BJ (cell line): ENCODE measurements around the gene TM9SF2. TPM values are rescaled to one million over a fixed set of nuclear protein-coding genes. Genes with fewer than 3 reads are reported as not detected.

ENCODE experiments used
- CTCF ChIA-PET: fragments of 350-600 bp; formaldehyde crosslinking; extraction: SDS; loops from one replicate; lab custom pipeline; 2021; ENCODE audit warnings: antibody characterized with exemption, inconsistent platforms; lab: Yijun Ruan, JAX
- POLR2A ChIA-PET: fragments of 300-600 bp; sonication (Branson Sonifier 250); formaldehyde crosslinking; extraction: SDS; loops from one replicate; lab custom pipeline; 2021; ENCODE audit warnings: antibody characterized with exemption; lab: Charles Lee
- DNase-seq: peaks from one replicate; pipeline ENCODE4 v3.0.0-alpha.2; 2011; ENCODE audit warnings: low read depth
- H3K27me3 ChIP-seq: 2 replicates; pipeline ENCODE4 v1.6.0; 2011; ENCODE audit warnings: low read length; ENCODE audit not compliant: control insufficient read depth, insufficient read depth
- H3K36me3 ChIP-seq: 2 replicates; pipeline ENCODE4 v1.5.1; 2011; ENCODE audit warnings: low read length; ENCODE audit not compliant: control insufficient read depth, insufficient read depth
- H3K4me3 ChIP-seq: 2 replicates; pipeline ENCODE4 v1.5.1; 2011; ENCODE audit warnings: low read depth, mild to moderate bottlenecking, control low read depth, low read length
- polyA plus RNA-seq: library from polyadenylated mRNA; depleted of rRNA; stranded (reverse); fragments of >200 nt; gene quantifications from 2 replicates; pipeline ENCODE4 v1.2.3, GENCODE V29; 2011
- TF ChIP-seq, protein P1 (sequence below): IDR thresholded peaks from 2 replicates; pipeline ENCODE4 v1.5.1; 2011; ENCODE audit warnings: low read depth, mild to moderate bottlenecking, control low read depth, inconsistent platforms, low read length, moderate library complexity; ENCODE audit not compliant: insufficient read depth

The TM9SF2 gene
- polyA plus RNA-seq, 1 experiment, result 62.0 TPM

DNA sequence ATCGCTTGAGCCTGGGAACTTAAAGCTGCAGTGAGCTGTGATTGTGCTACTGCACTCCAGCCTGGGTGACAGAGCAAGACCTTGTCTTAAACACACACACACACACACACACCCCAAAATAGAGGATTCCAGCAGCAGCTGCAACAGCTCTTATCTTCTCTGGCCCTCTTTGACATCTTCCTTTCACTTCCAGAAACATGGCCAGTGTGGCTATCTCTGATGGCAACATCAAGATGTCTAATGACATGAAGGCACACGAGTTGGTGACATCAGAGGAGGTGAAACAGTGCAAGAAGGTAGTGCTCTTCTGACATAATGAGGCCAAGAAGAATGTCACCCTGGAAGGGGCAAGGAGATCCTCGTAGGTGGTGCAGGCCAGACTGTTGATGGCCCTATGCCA lies 81.2 kb downstream of the TM9SF2 start:
- TF ChIP-seq, protein P1, sequence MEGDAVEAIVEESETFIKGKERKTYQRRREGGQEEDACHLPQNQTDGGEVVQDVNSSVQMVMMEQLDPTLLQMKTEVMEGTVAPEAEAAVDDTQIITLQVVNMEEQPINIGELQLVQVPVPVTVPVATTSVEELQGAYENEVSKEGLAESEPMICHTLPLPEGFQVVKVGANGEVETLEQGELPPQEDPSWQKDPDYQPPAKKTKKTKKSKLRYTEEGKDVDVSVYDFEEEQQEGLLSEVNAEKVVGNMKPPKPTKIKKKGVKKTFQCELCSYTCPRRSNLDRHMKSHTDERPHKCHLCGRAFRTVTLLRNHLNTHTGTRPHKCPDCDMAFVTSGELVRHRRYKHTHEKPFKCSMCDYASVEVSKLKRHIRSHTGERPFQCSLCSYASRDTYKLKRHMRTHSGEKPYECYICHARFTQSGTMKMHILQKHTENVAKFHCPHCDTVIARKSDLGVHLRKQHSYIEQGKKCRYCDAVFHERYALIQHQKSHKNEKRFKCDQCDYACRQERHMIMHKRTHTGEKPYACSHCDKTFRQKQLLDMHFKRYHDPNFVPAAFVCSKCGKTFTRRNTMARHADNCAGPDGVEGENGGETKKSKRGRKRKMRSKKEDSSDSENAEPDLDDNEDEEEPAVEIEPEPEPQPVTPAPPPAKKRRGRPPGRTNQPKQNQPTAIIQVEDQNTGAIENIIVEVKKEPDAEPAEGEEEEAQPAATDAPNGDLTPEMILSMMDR, result no peak
- H3K4me3 ChIP-seq, result no peak overlapping the region
- ChIA-PET CTCF (no interaction called here), POLR2A (no interaction called here)
- DNase-seq, result no peak
- no peaks in the 10 kb centered on the region for H3K36me3 ChIP-seq
- H3K27me3 ChIP-seq, result no peaks in the 10 kb centered on the region

DNA sequence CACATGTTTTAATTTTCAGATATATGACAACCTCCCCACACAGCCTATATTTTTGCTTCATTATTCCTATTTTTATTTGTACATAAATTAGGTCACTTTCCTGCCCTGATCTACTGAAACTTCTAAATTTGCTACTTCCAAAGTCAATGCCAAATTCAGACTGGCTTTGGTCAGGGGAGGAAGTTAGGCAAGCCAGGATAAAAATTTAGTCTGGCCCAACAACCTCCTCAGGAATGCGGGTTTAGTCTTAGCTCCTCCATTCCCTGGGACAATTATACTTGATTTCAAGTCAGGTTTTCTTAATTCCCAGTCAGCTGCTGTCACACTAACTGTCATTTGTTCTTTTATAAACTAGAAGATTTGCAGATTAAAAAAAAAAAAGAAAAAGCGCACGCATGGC lies 84.3 kb downstream of the TM9SF2 start:
- ChIA-PET CTCF (no interaction called here), POLR2A (no interaction called here)
- TF ChIP-seq, protein P1, result no peak
- no peak overlapping the region for H3K4me3 ChIP-seq
- no peaks in the 10 kb centered on the region for H3K27me3 ChIP-seq
- DNase-seq, result no peak
- H3K36me3 ChIP-seq, result no peaks in the 10 kb centered on the region

DNA sequence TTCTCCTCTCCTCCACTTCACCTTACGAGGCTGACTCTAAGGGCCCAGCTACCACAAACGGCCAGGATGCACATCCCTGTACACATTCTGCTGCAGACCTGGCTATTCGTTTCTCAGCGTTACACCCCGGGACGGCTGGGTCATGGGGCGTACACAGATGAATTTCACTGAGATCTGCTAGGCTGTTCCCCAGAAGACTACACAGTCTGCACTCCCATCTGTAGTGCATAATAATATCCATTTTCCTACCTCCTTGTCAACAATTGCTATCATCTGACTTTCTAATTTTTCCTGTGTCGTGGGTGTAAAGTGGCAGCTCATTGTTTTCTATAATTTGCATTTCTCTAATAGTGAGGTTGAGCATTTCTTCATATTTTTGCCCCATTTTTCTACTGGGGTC lies 85.7 kb downstream of the TM9SF2 start:
- H3K36me3 ChIP-seq, result no peaks in the 10 kb centered on the region
- ChIA-PET POLR2A (no interaction called here), CTCF (interaction anchor here (0.6 kb wide), 1 partner anchor 11 kb away, joined by 4 read pairs; no protein-coding TSS in a partner anchor)
- no peak overlapping the region for H3K4me3 ChIP-seq
- TF ChIP-seq, protein P1, result no peak
- no peak for DNase-seq
- H3K27me3 ChIP-seq, result no peaks in the 10 kb centered on the region

DNA sequence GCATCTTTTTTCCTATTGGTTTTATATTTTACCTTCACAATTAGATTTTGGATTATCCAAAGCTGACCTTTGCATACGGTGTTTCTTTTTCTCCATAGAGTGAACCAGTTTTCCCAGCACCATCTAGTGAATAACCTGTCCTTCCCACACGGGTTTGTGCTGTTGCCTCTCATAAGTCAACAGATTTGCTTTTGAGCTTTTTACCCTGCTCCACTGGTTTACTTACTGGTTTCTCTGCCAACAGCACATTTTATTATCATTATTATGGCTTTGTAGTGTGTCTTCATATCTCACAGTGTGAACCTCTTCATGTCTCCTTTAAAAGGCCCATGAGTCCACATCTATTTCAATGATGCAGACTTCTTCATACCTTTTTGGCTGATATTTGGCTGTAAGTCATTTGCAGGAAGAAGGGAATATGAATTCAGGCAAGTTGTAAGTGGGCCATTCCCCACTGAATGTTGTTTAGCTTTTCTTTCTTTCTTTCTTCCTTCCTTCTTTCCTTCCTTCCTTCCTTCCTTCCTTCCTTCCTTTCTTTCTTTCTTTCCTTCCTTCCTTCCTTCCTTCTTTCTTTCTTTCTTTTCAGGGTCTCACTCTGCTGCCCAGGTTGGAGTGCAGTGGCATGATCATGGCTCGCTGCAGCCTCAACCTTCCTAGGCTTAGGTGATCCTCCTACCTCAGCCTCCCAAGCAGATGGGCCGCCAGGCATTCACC lies 86.8 kb downstream of the TM9SF2 start:
- TF ChIP-seq, protein P1, result no peak
- Histone ChIP-seq H3K27me3 (no peaks in the 10 kb centered on the region), H3K4me3 (no peak overlapping the region), H3K36me3 (no peaks in the 10 kb centered on the region)
- no peak for DNase-seq
- ChIA-PET POLR2A (no interaction called here), CTCF (no interaction called here)

DNA sequence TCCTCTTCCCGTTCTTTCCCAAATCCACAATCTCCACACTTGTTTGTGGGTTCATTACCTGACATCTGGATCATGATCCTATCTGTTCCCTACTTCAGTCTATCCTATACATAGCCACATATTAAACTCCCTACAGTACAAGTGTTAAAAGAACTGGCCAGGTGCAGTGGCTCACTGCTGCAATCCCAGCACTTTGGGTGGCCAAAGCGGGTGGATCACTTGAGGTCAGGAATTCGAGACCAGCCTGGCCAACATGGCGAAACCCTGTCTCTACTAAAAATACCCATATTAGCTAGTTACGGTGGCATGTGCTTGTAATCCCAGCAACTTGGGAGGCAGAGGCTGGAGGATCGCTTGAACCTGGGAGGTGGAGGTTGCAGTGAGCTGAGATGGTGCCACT lies 88.3 kb downstream of the TM9SF2 start:
- Histone ChIP-seq H3K4me3 (no peak overlapping the region), H3K36me3 (no peaks in the 10 kb centered on the region), H3K27me3 (peaks cover 2% of the 10 kb centered on the region; the same call in 1 of the 2 replicates)
- TF ChIP-seq, protein P1, result no peak
- ChIA-PET POLR2A (no interaction called here), CTCF (interaction anchor here (1.1 kb wide), 1 partner anchor 25 kb away, joined by 3 read pairs; no protein-coding TSS in a partner anchor)
- DNase-seq, result no peak
